Liver (tissue), 9 donors: Measurements from ENCODE around the gene HSF2BP. TPM values are rescaled to one million over a fixed set of nuclear protein-coding genes. Genes with fewer than 3 reads are reported as not detected.

Experiments
- DNase-seq: peaks from one replicate; pipeline ENCODE4 v3.0.0-alpha.2; 2017; ENCODE audit warnings: low spot score
- H3K27ac ChIP-seq, 2 donors: one replicate each; pipeline ENCODE4 v1.7.0; 2013; ENCODE audit warnings: inconsistent platforms in 2 of 2, low read length in 2 of 2, control low read depth in 1 of 2, low read depth in 1 of 2, mild to moderate bottlenecking in 1 of 2
- H3K27me3 ChIP-seq, 4 donors: one replicate each; pipeline versions ENCODE4 v1.6.1 to v1.7.0; 2013; ENCODE audit warnings: low read length in 3 of 4, inconsistent platforms in 1 of 4, mild to moderate bottlenecking in 1 of 4, moderate library complexity in 1 of 4; ENCODE audit not compliant: control insufficient read depth in 4 of 4, insufficient read depth in 4 of 4
- H3K36me3 ChIP-seq, 4 donors: one replicate each; pipeline versions ENCODE4 v1.6.1 to v1.7.0; 2013; ENCODE audit warnings: low read length in 3 of 4, mild to moderate bottlenecking in 3 of 4, low read depth in 1 of 4, moderate library complexity in 1 of 4; ENCODE audit not compliant: control insufficient read depth in 4 of 4, insufficient read depth in 3 of 4
- H3K4me1 ChIP-seq, 4 donors: one replicate each; pipeline versions ENCODE4 v1.6.1 to v1.7.0; 2013; ENCODE audit warnings: low read length in 3 of 4, mild to moderate bottlenecking in 3 of 4, moderate library complexity in 1 of 4; ENCODE audit not compliant: control insufficient read depth in 4 of 4, insufficient read depth in 4 of 4
- H3K4me3 ChIP-seq, 3 donors: one replicate each; pipeline versions ENCODE4 v1.6.1 to v1.7.0; 2013; ENCODE audit warnings: low read length in 3 of 3, control low read depth in 1 of 3, low read depth in 1 of 3, mild to moderate bottlenecking in 1 of 3
- H3K9ac ChIP-seq, 2 donors: one replicate each; pipeline ENCODE4 v1.7.0; 2013; ENCODE audit warnings: low read length in 2 of 2, mild to moderate bottlenecking in 2 of 2, moderate library complexity in 2 of 2, control low read depth in 1 of 2, low read depth in 1 of 2
- H3K9me3 ChIP-seq, 4 donors: one replicate each; pipeline versions ENCODE4 v1.6.1 to v1.7.0; 2013; ENCODE audit warnings: low read length in 3 of 4; ENCODE audit not compliant: control insufficient read depth in 4 of 4
- ATF3 ChIP-seq: IDR thresholded peaks from 2 replicates; pipeline ENCODE4 v1.6.1; 2016; ENCODE audit warnings: antibody characterized with exemption
- FOXA2 ChIP-seq: IDR thresholded peaks from 2 replicates; pipeline ENCODE4 v1.6.1; 2016; ENCODE audit warnings: antibody characterized with exemption
- JUND ChIP-seq, 2 donors: IDR thresholded peaks; 2 replicates each; pipeline ENCODE4 v1.6.1; 2016; ENCODE audit warnings: antibody characterized with exemption in 2 of 2
- REST ChIP-seq: IDR thresholded peaks from 2 replicates; pipeline ENCODE4 v1.6.1; 2016; ENCODE audit warnings: antibody characterized with exemption, mild to moderate bottlenecking
- SP1 ChIP-seq: IDR thresholded peaks from 2 replicates; pipeline ENCODE4 v1.6.1; 2018; ENCODE audit warnings: antibody characterized with exemption, mild to moderate bottlenecking
- YY1 ChIP-seq: IDR thresholded peaks from 2 replicates; pipeline ENCODE4 v1.6.1; 2016; ENCODE audit warnings: antibody characterized with exemption, mild to moderate bottlenecking
- WGBS: extraction: QIAGEN DNeasy Blood & Tissue Kit; methylation state at CpG from one replicate; pipeline ENCODE4 v1.1.7; 2013; 5-methylcytosine and 5-hydroxymethylcytosine counted together
- polyA plus RNA-seq, 2 donors: library from polyadenylated mRNA; stranded (reverse) in 1 of 2; unstranded in 1 of 2; fragments of 200-250 nt in 1 of 2; fragments of >200 nt in 1 of 2; fragmentation: Nextera tagmentation in 1 of 2; extraction: Ambion mirVana in 1 of 2; gene quantifications; one replicate each; pipeline versions ENCODE4 v1.2.1 to v1.2.3, GENCODE V29; 2013 to 2015
- total RNA-seq, 2 donors: library from RNA; depleted of rRNA; stranded (reverse); fragments of >200 nt; gene quantifications; one replicate each; pipeline ENCODE4 v1.2.3, GENCODE V29; 2014
- TF ChIP-seq, protein P1 (sequence below): IDR thresholded peaks from 2 replicates; pipeline ENCODE4 v1.6.1; 2016; ENCODE audit warnings: antibody characterized with exemption
- donor health status: healthy.
- donor health status: healthy.
- donor health status: healthy.
- donor health status: healthy.
- donor health status: healthy.

HSF2BP gene
- total and polyA plus RNA-seq, 4 donors, result 0.14 to 0.33 (median 0.16) TPM; not detected in 1

GRCh38 chr21:43687566-43688399 is 28.5 kb upstream of the HSF2BP start:
- Histone ChIP-seq H3K4me1 (no peaks in the 10 kb centered on the region), H3K9me3 (no peaks in the 10 kb centered on the region), H3K27me3 (no peaks in the 10 kb centered on the region), H3K27ac (no peak overlapping the region), H3K4me3 (no peak overlapping the region), H3K36me3 (peaks cover 22 to 83% (median 38%) of the 10 kb centered on the region in 4 donors), H3K9ac (no peak overlapping the region)
- TF ChIP-seq FOXA2, result no peak
- TF ChIP-seq, protein P1, sequence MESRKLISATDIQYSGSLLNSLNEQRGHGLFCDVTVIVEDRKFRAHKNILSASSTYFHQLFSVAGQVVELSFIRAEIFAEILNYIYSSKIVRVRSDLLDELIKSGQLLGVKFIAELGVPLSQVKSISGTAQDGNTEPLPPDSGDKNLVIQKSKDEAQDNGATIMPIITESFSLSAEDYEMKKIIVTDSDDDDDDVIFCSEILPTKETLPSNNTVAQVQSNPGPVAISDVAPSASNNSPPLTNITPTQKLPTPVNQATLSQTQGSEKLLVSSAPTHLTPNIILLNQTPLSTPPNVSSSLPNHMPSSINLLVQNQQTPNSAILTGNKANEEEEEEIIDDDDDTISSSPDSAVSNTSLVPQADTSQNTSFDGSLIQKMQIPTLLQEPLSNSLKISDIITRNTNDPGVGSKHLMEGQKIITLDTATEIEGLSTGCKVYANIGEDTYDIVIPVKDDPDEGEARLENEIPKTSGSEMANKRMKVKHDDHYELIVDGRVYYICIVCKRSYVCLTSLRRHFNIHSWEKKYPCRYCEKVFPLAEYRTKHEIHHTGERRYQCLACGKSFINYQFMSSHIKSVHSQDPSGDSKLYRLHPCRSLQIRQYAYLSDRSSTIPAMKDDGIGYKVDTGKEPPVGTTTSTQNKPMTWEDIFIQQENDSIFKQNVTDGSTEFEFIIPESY, result no peak
- no peak for TF ChIP-seq JUND (IDR thresholded peaks at IDR 0.05)
- WGBS, result 94% methylated on average over 27 of the region's 27 CpGs
- no peak for DNase-seq

DNA sequence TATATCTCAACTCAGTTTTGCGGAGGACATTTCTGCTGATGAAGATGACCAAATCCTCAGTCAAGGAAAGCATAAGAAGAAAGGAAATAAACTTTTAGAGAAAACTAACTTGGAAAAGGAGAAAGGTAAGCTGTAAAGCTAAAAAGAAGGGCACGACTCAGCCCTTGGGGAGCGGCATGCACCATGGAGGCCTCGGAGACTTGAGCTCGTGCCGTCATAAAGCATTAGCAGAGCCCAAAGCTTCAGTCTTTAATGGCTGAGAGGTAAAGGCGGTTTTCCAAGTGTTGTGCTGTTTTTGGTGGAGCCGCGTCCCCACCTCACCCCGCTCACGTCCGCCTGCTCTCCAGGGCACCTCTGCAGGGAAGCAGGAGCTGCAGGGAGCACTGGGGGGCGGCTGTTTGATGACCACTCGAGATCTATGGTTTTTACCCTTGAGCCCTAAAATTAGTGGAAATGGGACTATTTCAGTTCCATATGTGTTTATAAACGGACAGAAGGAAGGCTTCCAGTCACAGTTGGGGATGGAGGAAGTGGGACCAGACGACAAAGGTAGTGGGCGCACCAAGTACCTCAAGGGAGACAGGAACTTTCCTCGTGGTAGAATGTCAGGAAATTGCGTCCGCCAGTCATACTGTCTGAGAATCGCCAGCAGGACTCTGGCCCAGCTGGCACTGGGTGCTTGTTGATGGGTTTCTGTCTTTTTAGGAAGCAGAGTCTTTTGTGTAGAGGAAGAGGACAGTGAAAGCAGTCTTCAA is 27.7 kb upstream of the HSF2BP start:
- WGBS, result 95% methylated on average over 21 of the region's 21 CpGs

More for the DNA sequence above, 27.7 kb upstream of the HSF2BP start:
- no peak overlapping the region for H3K4me3 ChIP-seq
- H3K9ac ChIP-seq, result no peak overlapping the region
- H3K4me1 ChIP-seq, result no peaks in the 10 kb centered on the region
- H3K27me3 ChIP-seq, result no peaks in the 10 kb centered on the region
- no peak overlapping the region for H3K27ac ChIP-seq
- peaks cover 22 to 82% (median 38%) of the 10 kb centered on the region in 4 donors for H3K36me3 ChIP-seq
- H3K9me3 ChIP-seq, result no peaks in the 10 kb centered on the region
- DNase-seq, result no peak
- TF ChIP-seq YY1 (no peak), SP1 (no peak), REST (no peak), ATF3 (no peak)
- TF ChIP-seq, protein P1, result no peak
